ENCODE measurements around the gene PIK3AP1. TPM values are rescaled to one million over a fixed set of nuclear protein-coding genes. Genes with fewer than 3 reads are reported as not detected.

PIK3AP1 gene
- total RNA-seq, 1 experiment from 2014 or later = 1.6 TPM

DNA sequence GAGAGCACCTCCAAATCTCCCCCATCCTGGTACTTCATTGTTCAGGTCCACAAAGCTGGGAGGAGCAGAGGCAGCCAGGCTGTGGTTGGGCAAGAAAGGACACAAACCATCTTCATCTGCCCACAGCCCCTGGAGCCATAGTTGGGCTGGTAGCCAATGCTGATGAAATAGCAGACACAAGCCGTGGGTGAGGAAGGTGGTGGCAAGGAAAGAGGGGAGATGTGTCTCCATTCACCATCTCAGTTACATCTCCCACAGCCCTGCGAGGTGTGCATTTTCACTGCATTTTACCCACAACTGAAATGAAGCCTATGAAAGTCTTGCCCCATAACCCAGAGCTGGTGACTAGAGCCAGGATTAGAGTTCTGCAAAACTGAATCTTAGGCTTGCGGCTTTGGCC lies 35.0 kb downstream of the PIK3AP1 start:
- H3K4me1 Mint-ChIP-seq (ENCODE audit: low read depth, unreplicated experiment) = no peaks in the 10 kb centered on the region
- ChIA-PET POLR2A (no interaction called here), CTCF (no interaction called here)
- H3K4me3 ChIP-seq (ENCODE audit: low read depth, low read length) = no peak overlapping the region
- no peaks in the 10 kb centered on the region for H3K27me3 Mint-ChIP-seq (ENCODE audit: insufficient read depth, unreplicated experiment)
- no peak overlapping the region for H3K4me3 Mint-ChIP-seq (ENCODE audit: unreplicated experiment)
- H3K9me3 Mint-ChIP-seq (ENCODE audit: unreplicated experiment) = no peaks in the 10 kb centered on the region
- H3K36me3 Mint-ChIP-seq (ENCODE audit: insufficient read depth, unreplicated experiment) = no peaks in the 10 kb centered on the region
- TF ChIP-seq, protein P1, sequence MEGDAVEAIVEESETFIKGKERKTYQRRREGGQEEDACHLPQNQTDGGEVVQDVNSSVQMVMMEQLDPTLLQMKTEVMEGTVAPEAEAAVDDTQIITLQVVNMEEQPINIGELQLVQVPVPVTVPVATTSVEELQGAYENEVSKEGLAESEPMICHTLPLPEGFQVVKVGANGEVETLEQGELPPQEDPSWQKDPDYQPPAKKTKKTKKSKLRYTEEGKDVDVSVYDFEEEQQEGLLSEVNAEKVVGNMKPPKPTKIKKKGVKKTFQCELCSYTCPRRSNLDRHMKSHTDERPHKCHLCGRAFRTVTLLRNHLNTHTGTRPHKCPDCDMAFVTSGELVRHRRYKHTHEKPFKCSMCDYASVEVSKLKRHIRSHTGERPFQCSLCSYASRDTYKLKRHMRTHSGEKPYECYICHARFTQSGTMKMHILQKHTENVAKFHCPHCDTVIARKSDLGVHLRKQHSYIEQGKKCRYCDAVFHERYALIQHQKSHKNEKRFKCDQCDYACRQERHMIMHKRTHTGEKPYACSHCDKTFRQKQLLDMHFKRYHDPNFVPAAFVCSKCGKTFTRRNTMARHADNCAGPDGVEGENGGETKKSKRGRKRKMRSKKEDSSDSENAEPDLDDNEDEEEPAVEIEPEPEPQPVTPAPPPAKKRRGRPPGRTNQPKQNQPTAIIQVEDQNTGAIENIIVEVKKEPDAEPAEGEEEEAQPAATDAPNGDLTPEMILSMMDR (IDR thresholded peaks at IDR 0.05; ENCODE audit: insufficient read depth in 1 of 2, low read depth in 1 of 2, low read length in 1 of 2, severe bottlenecking in 1 of 2, unreplicated experiment in 1 of 2) = no peak
- intact Hi-C loops (cut with micrococcal nuclease; ENCODE audit: unreplicated experiment) = no loop called here
- H3K36me3 ChIP-seq (ENCODE audit: control insufficient read depth, insufficient read depth, low read length) = no peaks in the 10 kb centered on the region
- DNase-seq = no peak
- no peaks in the 10 kb centered on the region for H3K4me1 ChIP-seq
- H3K27ac Mint-ChIP-seq (ENCODE audit: unreplicated experiment) = no peak overlapping the region
- H3K9me3 ChIP-seq = no peaks in the 10 kb centered on the region
- no TSS peak for BruUV-seq (replicated peaks)
- no peaks in the 10 kb centered on the region for H3K27me3 ChIP-seq (replicated peaks; ENCODE audit: control insufficient read depth, insufficient read depth, low read length)

DNA sequence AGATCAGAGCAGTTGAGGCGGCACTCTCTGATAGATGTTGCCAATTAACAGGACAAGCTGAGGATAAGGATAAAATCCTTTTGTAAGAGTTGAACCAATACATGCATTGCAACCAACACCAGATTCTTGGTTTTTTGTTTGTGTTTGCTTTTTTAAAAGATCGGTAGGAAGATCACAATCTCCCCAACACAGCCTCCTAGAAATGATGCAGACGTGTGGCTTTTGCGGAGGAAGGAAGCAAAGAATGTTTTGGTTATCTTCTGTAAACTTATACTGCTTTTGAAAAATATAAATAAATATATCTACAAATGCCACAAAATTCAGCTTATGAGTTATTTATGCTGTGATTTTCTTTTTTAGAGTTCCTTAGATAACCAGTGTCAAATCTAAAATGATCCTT lies 35.5 kb downstream of the PIK3AP1 start:
- H3K36me3 Mint-ChIP-seq (ENCODE audit: insufficient read depth, unreplicated experiment) = no peaks in the 10 kb centered on the region
- ChIA-PET POLR2A (no interaction called here), CTCF (no interaction called here)
- no peaks in the 10 kb centered on the region for H3K36me3 ChIP-seq (ENCODE audit: control insufficient read depth, insufficient read depth, low read length)
- H3K27ac Mint-ChIP-seq (ENCODE audit: unreplicated experiment) = no peak overlapping the region
- H3K4me1 ChIP-seq = no peaks in the 10 kb centered on the region
- H3K4me3 Mint-ChIP-seq (ENCODE audit: unreplicated experiment) = no peak overlapping the region
- no peak for DNase-seq
- no peaks in the 10 kb centered on the region for H3K9me3 ChIP-seq
- H3K4me3 ChIP-seq (ENCODE audit: low read depth, low read length) = no peak overlapping the region
- H3K4me1 Mint-ChIP-seq (ENCODE audit: low read depth, unreplicated experiment) = no peaks in the 10 kb centered on the region
- BruUV-seq (replicated peaks) = no TSS peak
- no peaks in the 10 kb centered on the region for H3K9me3 Mint-ChIP-seq (ENCODE audit: unreplicated experiment)
- no peaks in the 10 kb centered on the region for H3K27me3 ChIP-seq (replicated peaks; ENCODE audit: control insufficient read depth, insufficient read depth, low read length)
- intact Hi-C loops (cut with micrococcal nuclease; ENCODE audit: unreplicated experiment) = no loop called here
- TF ChIP-seq, protein P1 (IDR thresholded peaks at IDR 0.05; ENCODE audit: insufficient read depth in 1 of 2, low read depth in 1 of 2, low read length in 1 of 2, severe bottlenecking in 1 of 2, unreplicated experiment in 1 of 2) = no peak
- H3K27me3 Mint-ChIP-seq (ENCODE audit: insufficient read depth, unreplicated experiment) = no peaks in the 10 kb centered on the region

DNA sequence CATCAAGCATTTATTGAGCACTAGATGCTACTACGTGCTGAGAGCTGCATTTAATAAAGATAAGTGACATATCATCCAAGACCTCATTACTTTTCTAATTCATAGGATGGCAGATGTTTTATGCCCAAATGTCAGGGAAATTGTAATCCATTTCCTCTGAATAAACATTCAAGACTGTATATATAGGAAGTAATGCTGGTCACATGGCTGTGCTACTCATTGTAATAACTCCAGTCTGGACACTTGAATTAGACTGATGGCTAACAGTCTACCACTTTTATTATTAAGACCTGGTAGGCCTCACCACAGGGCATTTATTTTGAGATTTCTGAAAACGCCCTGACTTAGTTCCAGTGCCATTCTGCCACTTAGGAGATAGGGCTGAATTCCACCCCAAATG lies 36.6 kb downstream of the PIK3AP1 start:
- no TSS peak for BruUV-seq (replicated peaks)
- Histone ChIP-seq H3K9me3 (no peaks in the 10 kb centered on the region), H3K4me1 (no peaks in the 10 kb centered on the region), H3K36me3 (ENCODE audit: control insufficient read depth, insufficient read depth, low read length) (no peaks in the 10 kb centered on the region), H3K4me3 (ENCODE audit: low read depth, low read length) (no peak overlapping the region), H3K27me3 (replicated peaks; ENCODE audit: control insufficient read depth, insufficient read depth, low read length) (no peaks in the 10 kb centered on the region)
- TF ChIP-seq, protein P1 (IDR thresholded peaks at IDR 0.05; ENCODE audit: insufficient read depth in 1 of 2, low read depth in 1 of 2, low read length in 1 of 2, severe bottlenecking in 1 of 2, unreplicated experiment in 1 of 2) = no peak
- DNase-seq = no peak
- Mint-ChIP-seq H3K27me3 (ENCODE audit: insufficient read depth, unreplicated experiment) (no peaks in the 10 kb centered on the region), H3K27ac (ENCODE audit: unreplicated experiment) (no peak overlapping the region), H3K9me3 (ENCODE audit: unreplicated experiment) (no peaks in the 10 kb centered on the region), H3K36me3 (ENCODE audit: insufficient read depth, unreplicated experiment) (no peaks in the 10 kb centered on the region), H3K4me1 (ENCODE audit: low read depth, unreplicated experiment) (no peaks in the 10 kb centered on the region), H3K4me3 (ENCODE audit: unreplicated experiment) (no peak overlapping the region)
- ChIA-PET POLR2A (no interaction called here), CTCF (no interaction called here)
- intact Hi-C loops (cut with micrococcal nuclease; ENCODE audit: unreplicated experiment) = no loop called here

All from Caco-2 (cell line).